Measurements from ENCODE around the gene FRMD3. TPM values are rescaled to one million over a fixed set of nuclear protein-coding genes. Genes with fewer than 3 reads are reported as not detected.

FRMD3 gene
- total RNA-seq, 4 donors from 2014 or later, result 9.9 to 42.4 (median 40.2) TPM

DNA sequence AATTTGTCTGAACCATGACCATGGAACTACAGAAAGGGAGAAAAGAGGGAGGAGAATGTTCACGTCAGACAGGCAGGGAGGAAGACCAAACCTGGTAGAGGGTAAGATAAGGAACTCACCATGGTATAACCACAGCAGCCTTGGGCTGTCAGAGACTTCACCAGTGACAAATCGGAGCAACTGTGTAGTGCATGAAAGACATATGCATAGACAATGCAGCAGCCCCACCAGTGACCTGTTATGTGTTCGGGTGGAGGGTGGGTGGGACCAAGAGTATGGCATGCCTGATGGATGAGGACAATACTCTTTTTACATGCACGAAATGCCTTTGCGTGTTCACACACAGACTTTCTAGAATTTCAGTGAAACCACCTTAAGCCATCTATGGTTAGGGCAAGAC lies 253.5 kb downstream of the FRMD3 start:
- no peak for DNase-seq
- Histone ChIP-seq H3K36me3 (peaks cover 0 to 5% (median 0%) of the 10 kb centered on the region in 3 donors), H3K27ac (no peak overlapping the region), H3K4me1 (peaks cover 0 to 13% (median 0%) of the 10 kb centered on the region in 4 donors), H3K9me3 (no peaks in the 10 kb centered on the region), H3K27me3 (no peaks in the 10 kb centered on the region), H3K4me3 (no peak overlapping the region)
- no peak for TF ChIP-seq CTCF (IDR thresholded peaks at IDR 0.05)
- no peak for TF ChIP-seq POLR2A (IDR thresholded peaks at IDR 0.05)

DNA sequence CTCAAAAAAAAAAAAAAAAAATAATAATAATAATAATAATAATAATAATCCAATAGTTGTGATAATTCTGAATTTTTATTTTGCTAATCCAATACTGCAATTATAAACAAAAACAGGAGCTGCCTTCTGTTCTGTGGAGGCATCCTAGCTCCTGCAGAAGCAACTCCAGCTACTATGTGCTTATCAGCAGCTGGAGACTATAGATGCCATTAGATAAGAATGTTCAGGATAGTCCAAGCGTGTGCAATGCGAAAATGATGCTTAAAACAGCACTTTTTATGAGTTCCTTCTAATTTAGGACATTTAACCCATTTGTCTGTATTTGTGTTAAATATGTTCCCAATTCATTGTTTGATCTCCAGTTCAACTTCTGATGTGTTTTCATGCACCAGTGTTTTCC lies 254.7 kb downstream of the FRMD3 start:
- no peak for DNase-seq
- no peaks in the 10 kb centered on the region for H3K27me3 ChIP-seq
- peaks cover 0 to 5% (median 0%) of the 10 kb centered on the region in 3 donors for H3K36me3 ChIP-seq
- H3K9me3 ChIP-seq, result no peaks in the 10 kb centered on the region
- no peak overlapping the region for H3K4me3 ChIP-seq
- H3K27ac ChIP-seq, result no peak overlapping the region
- peaks cover 0 to 13% (median 0%) of the 10 kb centered on the region in 4 donors for H3K4me1 ChIP-seq
- no peak for TF ChIP-seq CTCF (IDR thresholded peaks at IDR 0.05)

GRCh38 chr9:83281306-83282255 lies 256.6 kb downstream of the FRMD3 start:
- TF ChIP-seq POLR2A (IDR thresholded peaks at IDR 0.05) (no peak), CTCF (IDR thresholded peaks at IDR 0.05) (no peak)
- Histone ChIP-seq H3K4me3 (no peak overlapping the region), H3K27ac (no peak overlapping the region), H3K9me3 (no peaks in the 10 kb centered on the region), H3K36me3 (no peaks in the 10 kb centered on the region), H3K4me1 (peaks cover 0 to 13% (median 0%) of the 10 kb centered on the region in 4 donors), H3K27me3 (no peaks in the 10 kb centered on the region)
- DNase-seq, result no peak

GRCh38 chr9:83280790-83281189 lies 257.4 kb downstream of the FRMD3 start:
- TF ChIP-seq CTCF (IDR thresholded peaks at IDR 0.05) (no peak), POLR2A (IDR thresholded peaks at IDR 0.05) (no peak)
- no peak for DNase-seq

DNA sequence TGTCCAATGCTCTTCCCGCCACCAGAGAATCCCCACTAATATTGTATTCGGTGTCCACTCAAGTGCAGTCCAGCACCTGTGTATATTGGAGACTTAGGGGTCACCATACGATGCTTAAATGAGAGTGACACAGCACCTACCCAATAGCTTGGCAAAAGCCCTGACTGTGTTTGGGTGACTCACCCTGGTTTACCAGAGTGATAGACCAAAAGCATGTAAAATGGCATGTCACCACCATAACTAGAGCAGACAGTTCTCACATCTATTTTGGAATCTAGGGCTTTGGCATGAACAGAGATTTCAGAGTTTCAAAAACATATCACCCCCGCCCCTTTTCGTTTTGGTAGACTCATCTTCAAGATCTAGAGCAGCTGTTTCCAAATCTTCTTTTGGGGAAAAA lies 257.9 kb downstream of the FRMD3 start:
- no peaks in the 10 kb centered on the region for H3K27me3 ChIP-seq
- no peak for DNase-seq
- H3K9me3 ChIP-seq, result no peaks in the 10 kb centered on the region
- H3K27ac ChIP-seq, result no peak overlapping the region
- H3K36me3 ChIP-seq, result no peaks in the 10 kb centered on the region
- H3K4me1 ChIP-seq, result peaks cover 0 to 13% (median 0%) of the 10 kb centered on the region in 4 donors
- H3K4me3 ChIP-seq, result no peak overlapping the region
- TF ChIP-seq CTCF (IDR thresholded peaks at IDR 0.05), result no peak
- TF ChIP-seq POLR2A (IDR thresholded peaks at IDR 0.05), result no peak

More at GRCh38 chr9:83280790-83281189, 257.4 kb downstream of the FRMD3 start:
- no peak overlapping the region for H3K27ac ChIP-seq
- no peaks in the 10 kb centered on the region for H3K27me3 ChIP-seq
- H3K4me3 ChIP-seq, result no peak overlapping the region
- H3K36me3 ChIP-seq, result no peaks in the 10 kb centered on the region
- H3K9me3 ChIP-seq, result no peaks in the 10 kb centered on the region
- H3K4me1 ChIP-seq, result peaks cover 0 to 13% (median 0%) of the 10 kb centered on the region in 4 donors
